GM18867 (cell line): ENCODE measurements around the gene GNAQ.
"Not testable (repeated sequence)": the region's sequence is repeated elsewhere in the genome, so short reads cannot be mapped to it uniquely, and the experiment has no call there.

Experiments used
- ATAC-seq: cut with Tn5 transposase; IDR thresholded peaks from one replicate; pipeline ENCODE4 v1.9.1; 2021; ENCODE audit warnings: mild to moderate bottlenecking, moderate library complexity; ENCODE audit not compliant: unreplicated experiment

GNAQ gene

GRCh38 chr9:77883133-77883532 is 148.5 kb downstream of the GNAQ start:
- no peak for ATAC-seq

- no peak for ATAC-seq
Observed at GRCh38 chr9:77882294-77882693, 149.3 kb downstream of the GNAQ start.

GRCh38 chr9:77881634-77882033 is 150.0 kb downstream of the GNAQ start:
- ATAC-seq = not testable (repeated sequence)

GRCh38 chr9:77881111-77881510 is 150.5 kb downstream of the GNAQ start:
- no peak for ATAC-seq

- ATAC-seq = no peak
Observed at GRCh38 chr9:77879437-77879943, 152.1 kb downstream of the GNAQ start.

- not testable (repeated sequence) for ATAC-seq
Observed at GRCh38 chr9:77878793-77879192, 152.8 kb downstream of the GNAQ start.

- no peak for ATAC-seq
Observed at GRCh38 chr9:77877976-77878375, 153.6 kb downstream of the GNAQ start.

GRCh38 chr9:77876590-77876989 is 155.0 kb downstream of the GNAQ start:
- no peak for ATAC-seq

GRCh38 chr9:77876091-77876490 is 155.5 kb downstream of the GNAQ start:
- ATAC-seq = no peak

- no peak for ATAC-seq
Observed at GRCh38 chr9:77872863-77873262, 158.7 kb downstream of the GNAQ start.

- ATAC-seq = no peak
Observed at GRCh38 chr9:77872177-77872576, 159.4 kb downstream of the GNAQ start.

GRCh38 chr9:77871483-77871882 is 160.1 kb downstream of the GNAQ start:
- ATAC-seq = no peak

- no peak for ATAC-seq
Observed at GRCh38 chr9:77866878-77867277, 164.7 kb downstream of the GNAQ start.

- ATAC-seq = no peak
Observed at GRCh38 chr9:77865385-77866047, 166.1 kb downstream of the GNAQ start.

GRCh38 chr9:77864211-77864889 is 167.3 kb downstream of the GNAQ start:
- no peak for ATAC-seq

- not testable (repeated sequence) for ATAC-seq
Observed at GRCh38 chr9:77863638-77864037, 168.0 kb downstream of the GNAQ start.

- not testable (repeated sequence) for ATAC-seq
Observed at GRCh38 chr9:77860953-77861352, 170.7 kb downstream of the GNAQ start.

GRCh38 chr9:77857513-77858259 is 173.9 kb downstream of the GNAQ start:
- ATAC-seq = no peak

- no peak for ATAC-seq
Observed at GRCh38 chr9:77856615-77857014, 175.0 kb downstream of the GNAQ start.

- ATAC-seq = no peak
Observed at GRCh38 chr9:77854916-77855311, 176.7 kb downstream of the GNAQ start.

- no peak for ATAC-seq
Observed at GRCh38 chr9:77854258-77854915, 177.2 kb downstream of the GNAQ start.
